Stimulated activated naive CD4-positive, alpha-beta T cell treated with Interleukin-2 at 50 U/mL for 16 hours (primary cell): ENCODE results near the gene KLKB1.
"Not testable (repeated sequence)": the region's sequence is repeated elsewhere in the genome, so short reads cannot be mapped to it uniquely, and the experiment has no call there.

Experiments used
- DNase-seq: peaks from one replicate; lab custom pipeline; 2025; lab: John Stamatoyannopoulos, UW

The KLKB1 gene

DNA sequence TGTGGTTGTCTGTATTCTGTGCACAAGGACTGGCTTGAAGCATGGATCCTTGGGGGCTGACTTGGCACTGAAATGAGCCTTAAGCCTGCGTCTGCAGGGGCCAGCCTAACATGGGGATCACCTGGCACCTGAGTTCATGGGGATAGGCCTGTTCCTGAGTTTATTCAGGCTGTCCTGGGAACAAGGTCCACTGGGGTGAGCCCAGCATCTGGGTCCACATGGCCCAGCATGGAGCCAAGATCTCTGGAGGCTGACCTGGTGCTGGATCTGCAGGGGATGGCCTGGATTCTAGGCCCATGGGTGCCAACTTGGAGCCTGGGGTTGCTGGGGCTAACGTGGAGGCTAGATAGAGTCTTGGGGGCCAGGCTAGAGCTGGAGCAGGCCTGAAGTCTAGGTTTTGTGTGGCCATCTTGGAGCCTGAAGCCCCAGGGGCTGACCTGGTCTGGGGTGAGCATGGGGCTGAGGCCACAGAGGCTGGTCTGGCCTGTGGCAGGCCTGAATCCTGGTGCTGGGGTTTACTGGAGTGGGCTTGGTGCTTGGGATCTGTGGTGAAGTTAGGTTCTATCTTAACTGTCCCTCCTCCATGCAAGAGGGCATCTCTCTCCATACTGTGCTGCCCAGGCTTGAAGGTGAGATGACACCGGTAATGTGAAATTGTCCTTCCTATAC lies 652 bp upstream of the KLKB1 start:
- no peak for DNase-seq

DNA sequence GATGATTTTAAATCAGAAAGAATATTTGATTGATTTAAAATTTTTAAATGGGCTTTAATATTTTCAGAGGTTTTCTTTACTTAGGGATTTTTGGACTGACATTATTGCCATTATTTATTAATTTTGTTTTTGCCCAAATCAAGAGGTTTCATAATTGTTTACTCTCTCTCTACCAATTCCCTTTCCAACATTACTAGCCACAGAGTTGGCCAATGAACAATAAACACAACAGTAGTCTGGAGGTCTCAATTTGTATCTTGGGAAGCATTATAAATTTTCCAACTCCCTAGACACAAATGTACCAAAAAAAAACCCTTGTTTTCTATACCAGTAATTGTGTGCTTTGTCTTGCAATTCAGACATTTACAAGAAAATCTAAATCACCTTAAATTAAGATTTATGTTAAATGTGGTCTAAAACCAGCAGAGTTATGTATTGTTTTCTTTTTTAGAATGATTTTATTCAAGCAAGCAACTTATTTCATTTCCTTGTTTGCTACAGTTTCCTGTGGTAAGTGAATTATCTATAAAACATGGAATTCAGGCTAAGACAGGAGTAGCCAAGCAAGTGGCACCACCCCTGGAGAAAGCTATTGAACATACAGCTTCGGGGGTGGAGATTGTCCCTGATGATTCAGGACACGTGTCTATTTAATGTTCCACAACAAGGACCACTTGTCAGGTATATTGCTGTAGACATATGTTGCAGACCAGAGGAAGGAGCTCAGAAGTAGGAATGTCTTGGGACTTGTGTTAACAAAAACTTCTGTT lies 622 bp downstream of the KLKB1 start:
- DNase-seq = no peak

DNA sequence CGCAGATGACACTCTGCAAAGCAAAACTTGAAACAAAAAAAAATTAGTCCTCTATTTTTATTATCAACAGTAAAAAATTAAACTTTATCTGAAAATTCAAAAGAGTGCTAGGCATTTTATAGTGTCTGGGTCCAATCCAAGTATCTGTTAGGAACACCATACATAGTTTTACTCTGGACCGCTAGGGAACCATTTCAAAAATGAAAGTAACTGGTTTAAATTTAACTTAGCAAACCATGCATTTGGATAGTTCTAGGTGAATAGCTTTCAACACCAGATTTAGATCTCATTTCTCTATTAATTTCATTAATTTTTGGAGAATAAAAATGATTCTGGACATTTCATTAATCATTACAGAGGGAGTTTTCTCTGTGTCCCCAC lies 1.2 kb downstream of the KLKB1 start:
- DNase-seq = no peak

DNA sequence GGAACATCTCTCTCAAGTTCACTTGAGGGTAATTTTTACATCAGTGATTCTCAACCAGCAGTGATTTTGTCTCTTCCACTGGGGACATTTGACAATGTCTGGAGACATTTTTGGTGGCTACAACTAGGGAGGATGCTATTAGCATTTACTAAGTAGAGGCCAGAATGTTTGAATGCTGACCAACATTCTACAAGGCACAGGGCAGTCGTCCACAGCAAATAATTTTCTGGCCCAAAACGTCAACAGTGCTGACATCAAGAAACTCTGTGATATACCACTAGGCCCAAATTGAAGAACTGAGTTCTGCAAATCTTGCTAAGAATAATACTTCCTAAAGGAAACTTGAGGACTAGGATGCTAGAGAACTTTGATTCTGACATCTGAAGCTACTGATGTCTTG lies 7.1 kb downstream of the KLKB1 start:
- DNase-seq = no peak

DNA sequence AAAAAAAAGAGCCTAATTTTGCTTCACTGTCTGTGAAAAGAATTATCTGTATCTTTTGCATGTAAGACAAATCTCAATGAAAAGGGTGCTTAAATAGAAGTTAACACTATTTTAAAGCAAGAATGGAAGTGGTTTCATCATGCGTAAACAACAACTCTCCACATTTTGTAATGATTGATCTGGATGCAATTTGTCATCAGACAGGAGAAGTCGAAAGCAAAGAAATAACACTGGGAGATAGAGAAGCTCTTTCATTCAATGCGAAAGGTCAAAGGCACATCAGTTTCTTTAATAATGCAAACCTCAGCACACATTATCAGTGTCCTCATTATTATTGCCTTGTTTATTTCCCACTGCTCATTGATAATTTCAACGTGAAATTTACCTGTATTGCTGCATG lies 8.8 kb downstream of the KLKB1 start:
- DNase-seq = no peak

DNA sequence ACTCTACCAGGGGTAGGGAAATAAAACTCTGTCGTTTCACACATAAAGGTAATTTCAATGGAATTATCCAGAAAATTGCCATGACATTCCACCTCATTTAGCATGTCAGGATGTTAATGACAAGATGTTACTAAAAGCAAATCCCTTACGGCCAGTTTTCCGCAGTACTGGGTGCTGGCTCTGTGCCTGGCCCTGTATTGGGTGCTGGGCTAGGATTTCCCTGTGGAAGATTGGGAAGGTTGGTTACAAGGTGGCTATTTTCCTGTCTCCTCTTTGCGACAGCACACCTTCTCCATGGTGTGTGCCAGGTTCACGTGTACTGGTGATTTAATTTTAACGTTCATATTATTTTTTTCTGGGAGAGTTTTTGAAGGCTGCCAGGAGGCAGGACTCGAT lies 13.1 kb downstream of the KLKB1 start:
- DNase-seq = no peak

DNA sequence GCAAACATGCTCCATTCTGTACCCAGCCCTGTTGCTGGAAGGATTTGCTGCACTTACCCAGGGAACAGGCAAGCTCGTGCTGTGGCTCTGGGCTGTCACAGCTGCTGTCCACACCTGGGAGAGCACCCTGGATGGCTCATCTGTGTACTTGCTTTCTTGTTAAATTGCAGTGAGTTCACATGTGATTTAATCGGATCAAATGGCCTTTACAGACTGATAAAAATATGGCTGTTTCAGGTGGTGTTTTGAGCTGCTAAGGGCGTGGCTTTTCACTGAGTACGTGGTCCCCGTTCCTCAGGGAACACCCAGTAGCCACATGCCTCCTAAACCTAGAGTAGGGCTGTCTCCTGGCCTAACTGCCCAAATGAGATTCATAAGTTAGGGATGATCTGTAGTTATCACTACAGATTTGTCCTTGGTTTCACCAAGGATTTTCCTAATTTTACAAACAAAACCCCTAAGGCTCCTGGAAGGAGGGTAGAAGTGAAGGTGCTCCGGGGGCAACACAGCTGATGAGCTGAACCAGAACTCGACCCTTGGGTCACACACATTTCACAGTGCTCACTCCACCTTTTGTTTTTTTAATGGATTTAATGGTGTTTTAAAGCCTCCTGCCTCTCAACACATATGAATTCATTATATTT lies 13.7 kb downstream of the KLKB1 start:
- DNase-seq = no peak

DNA sequence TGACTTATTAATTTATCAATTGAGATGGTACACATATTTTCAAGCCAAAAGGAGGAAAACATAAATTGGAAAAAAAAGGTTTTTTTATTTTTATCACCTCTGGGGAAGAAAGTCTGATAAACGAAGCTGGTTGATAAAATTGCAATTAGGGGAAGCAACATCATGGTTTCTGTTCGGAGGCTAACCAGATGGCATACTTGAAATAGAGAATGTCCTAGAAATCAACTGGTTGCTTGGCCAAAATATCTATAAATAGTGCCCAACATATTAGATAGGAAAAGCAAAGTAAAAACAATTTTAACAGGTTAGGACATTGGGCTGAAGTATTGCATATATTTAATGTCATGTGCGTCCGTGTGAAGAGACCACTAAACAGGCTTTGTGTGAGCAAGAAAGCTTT lies 14.3 kb downstream of the KLKB1 start:
- DNase-seq = no peak

DNA sequence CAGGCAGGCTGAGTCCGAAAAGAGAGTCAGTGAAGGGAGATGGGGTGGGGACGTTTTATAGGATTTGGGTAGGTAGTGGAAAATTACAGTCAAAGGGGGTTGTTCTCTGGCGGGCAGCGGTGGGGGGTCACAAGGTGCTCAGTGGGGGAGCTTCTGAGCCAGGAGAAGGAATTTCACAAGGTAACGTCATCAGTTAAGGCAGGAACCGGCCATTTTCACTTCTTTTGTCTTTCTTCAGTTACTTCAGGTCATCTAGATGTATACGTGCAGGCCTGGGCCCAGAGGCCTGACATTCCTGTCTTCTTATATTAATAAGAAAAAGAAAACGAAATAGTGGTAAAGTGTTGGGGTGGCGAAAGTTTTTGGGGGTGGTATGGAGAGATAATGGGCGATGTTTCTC lies 14.7 kb downstream of the KLKB1 start:
- DNase-seq = not testable (repeated sequence)

DNA sequence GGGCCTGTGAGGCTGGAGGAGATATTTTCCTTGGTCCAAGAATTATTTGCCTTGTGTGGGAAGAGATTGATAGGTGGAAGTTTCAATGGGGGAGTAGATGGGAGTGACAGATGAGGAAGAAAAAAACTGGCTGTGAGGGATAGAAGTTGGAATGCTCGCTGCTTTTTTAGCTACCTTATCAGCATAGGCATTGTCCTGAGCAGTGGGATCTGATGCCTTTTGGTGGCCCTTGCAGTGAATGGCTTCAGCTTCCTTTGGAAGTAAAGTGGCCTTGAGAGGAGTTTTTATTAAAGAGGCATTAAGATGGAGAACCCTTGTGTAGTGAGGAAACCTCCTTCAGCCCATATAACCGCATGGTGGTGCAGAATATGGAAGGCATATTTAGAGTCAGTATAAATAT lies 16.0 kb downstream of the KLKB1 start:
- DNase-seq = no peak

DNA sequence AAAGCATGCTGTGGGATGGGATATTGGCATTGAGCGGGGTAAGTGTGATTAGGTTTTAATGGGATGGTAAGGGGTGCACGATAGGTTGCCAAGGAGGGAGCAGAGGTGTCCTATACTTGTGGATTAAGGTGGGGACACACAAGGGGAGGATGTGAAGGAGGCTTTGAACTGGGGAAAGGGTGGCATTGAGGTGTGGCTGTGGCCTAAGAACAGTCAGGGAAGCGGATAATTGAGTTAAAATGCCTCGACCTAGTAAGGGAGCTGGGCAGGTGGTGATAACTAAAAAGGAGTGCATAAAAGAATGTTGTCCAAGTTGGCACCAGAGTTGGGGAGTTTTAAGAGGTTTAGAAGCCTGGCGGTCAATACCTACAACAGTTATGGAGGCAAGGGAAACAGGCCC lies 17.5 kb downstream of the KLKB1 start:
- DNase-seq = no peak

DNA sequence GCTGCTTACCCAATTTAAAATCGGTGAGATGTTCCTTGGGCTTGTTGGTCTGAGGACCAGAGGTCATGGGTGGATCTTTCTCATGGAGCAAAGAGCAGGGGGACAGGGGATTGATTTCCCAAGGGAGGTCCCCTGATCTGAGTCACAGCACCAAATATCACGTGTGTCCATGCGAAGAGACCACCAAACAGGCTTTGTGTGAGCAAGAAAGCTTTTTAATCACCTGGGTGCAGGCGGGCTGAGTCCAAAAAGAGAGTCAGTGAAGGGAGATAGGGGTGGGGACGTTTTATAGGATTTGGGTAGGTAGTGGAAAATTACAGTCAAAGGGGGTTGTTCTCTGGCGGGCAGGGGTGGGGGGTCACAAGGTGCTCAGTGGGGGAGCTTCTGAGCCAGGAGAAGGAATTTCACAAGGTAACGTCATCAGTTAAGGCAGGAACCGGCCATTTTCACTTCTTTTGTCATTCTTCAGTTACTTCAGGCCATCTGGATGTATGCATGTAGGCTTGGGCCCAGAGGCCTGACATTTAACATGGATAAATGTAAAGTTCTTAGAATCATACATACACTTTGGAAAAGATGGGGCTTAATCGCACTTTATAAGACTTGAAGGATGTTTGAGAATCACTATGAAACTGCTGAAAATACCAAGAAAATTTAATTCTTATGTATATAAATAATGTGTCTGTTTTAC lies 19.9 kb downstream of the KLKB1 start:
- not testable (repeated sequence) for DNase-seq

DNA sequence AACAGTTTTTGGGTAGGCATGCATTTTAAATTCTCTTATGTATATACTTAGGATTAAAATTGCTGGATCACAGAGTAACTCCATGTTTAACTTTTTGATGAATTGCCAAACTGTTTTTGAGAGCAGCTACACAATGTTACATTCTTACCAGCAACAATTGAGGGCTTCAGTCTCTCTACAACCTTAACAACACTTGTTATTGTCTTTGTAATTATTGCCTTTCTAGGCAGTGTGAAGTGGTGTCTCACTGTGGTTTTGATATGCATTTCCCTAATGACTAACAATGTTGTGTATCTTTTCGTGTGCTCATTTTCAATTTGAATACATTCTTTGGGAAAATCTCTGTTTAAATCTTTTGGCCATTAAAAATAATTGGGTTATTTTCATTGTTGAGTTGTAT lies 21.3 kb downstream of the KLKB1 start:
- no peak for DNase-seq

DNA sequence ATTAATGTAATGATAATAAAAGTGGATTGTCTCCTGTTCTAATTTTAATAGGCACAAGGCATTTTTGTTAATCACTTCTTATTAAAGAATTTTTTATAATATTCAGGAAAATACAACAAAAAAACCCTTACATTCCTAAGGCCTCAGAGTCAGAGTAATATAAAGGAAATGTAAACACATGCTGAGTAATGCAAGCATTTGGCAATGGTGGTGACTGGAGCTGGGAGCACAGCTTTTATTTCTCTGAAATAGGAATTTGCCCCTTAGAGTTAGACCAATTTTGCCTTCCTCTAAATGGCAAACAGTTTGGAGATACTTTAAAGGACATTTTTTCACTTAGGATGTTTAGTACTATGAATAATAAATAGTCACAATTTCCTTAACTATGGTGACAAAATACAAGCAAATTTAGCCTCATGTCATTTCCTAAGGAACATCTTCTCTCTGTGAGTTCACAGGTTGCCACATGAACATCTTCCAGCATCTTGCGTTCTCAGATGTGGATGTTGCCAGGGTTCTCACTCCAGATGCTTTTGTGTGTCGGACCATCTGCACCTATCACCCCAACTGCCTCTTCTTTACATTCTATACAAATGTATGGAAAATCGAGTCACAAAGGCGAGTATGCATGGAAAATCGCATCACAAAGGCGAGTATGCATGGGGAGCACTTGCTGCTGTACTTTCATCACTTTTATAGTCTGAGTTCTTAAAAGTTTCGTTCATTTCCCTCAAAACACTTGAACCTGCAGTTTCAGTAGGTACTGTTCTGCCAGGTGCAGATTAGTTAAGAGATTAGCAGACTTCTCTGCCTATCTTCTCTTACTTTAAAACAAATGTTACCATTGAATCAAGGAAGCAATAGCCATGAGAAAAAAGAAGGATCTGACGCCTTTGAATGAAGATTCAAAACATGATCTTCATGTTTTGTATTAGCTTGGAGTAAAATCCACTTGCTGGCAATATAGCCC lies 22.8 kb downstream of the KLKB1 start:
- no peak for DNase-seq

DNA sequence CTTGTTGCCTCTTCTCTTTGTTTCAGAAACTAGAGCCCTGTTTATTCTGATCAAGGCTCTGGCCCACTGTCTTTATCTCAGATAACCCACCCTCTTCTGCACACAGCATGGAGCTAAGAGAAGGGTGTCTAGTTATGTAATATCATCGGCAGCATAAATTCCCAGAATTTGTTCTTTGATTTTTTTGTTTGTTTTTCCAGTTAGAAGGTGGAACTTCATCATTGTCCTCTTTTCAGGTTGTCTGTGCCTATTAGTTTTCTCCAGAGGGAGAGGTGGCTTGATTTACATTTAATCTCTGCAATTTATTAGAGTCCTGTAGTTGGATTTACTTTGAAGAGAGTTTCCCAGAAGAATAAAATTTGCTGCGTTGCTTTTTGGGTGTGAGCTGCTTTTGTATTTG lies 23.5 kb downstream of the KLKB1 start:
- DNase-seq = no peak

DNA sequence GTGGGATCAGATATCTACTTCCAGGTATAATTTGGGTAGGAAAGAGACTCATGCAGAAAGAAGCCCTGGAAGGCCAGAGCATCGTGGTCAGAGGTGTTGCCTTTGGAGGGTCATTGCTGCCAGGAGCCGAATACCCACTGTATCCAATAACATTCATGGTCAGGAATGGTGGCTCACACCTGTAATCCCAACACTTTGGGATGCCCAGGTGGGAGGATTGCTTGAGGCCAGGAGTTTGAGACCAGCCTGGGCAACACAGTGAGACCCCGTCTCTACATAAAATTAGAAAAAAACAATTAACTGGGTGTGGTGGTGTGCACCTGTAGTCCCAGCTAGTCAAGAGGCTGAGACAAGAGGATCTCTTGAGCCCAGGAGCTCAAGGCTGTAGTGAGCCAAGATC lies 27.8 kb downstream of the KLKB1 start:
- DNase-seq = no peak

DNA sequence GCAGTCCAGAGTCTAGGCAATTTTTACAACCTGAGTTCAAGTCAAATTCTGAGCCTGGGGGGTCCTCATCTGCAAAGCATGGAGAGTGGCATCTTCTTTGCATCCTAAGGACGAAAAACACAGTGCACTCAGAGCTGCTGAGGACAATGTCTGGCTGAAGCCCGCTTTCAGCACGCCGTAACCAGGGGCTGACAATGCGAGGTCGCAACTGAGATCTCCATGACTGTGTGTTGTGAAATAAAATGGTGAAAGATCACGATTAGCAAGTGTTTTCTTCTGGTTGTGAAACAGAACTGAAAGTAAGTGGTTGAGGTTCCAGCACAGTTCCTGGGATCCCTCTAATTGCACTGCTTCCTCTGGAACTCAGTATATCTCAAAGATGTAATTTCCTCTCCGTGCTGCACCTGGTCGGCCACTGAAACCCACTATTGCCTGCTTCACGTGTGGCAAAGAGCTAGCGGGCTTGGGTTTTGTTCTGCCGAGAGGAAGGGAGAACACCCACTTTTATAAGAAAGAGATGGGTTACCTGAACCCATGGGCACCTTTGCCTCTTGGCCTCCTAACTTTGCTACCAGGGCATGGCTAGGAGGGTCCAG lies 31.0 kb downstream of the KLKB1 start:
- DNase-seq = no peak

DNA sequence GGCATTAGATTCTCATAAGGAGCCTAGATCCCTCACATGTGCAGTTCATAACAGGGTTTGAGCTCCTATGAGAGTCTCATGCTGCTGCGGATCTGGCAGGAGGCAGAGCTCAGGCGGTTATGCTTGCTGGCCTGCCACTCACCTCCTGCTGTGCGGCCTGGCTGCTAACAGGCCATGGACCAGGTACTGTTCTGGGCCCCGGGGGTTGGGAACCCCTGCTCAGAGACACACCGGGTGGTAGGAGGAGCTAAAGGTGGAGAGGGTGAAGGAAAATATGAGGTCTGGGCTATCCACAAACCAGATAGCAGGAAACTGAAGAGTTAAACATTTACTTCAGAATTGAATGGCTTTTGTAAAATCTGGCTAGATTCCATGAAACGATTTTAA lies 32.8 kb downstream of the KLKB1 start:
- DNase-seq = no peak

DNA sequence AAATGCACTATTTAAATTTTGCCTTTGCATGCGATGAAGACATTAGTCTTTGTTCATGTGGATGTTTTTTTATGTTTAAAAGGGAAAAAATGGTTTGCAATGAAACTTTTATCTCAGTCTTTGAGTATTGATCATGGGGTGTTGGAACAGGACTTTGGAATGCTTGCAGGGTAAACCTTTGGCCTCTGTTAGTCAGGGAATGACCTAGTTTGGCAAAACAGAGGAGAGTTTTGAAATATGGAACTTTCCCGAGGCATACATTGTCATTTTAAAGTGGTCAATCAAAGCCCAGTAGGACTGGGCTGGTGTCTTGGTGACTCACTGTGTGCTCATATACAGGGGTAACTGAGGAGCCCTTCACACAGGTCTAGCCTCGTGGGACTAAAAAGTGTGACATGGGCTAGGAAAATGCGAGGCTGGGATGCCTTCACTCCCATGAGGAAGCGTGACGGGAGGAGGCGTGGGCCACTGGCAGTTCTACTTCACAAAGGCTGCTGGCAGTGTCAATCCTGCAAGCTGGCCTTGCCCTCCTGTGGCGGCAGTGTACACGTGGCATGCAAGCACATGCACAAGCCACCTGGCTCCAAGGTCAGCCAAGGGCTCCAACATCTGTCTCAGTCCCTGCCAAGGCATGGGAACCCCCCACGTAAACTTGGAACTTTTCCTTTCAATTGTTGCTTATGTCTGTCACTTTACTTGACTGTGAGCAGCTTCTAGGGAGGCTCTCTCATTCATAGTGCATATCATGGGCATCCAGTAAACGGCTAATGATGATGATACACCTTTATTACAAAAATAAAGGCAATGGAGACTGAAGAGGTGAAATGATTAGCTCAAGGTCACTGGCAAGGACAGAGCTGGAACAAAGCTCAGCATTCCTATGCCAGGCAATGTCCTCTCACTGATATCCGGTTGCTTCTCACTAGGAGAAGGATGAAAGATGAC lies 33.5 kb downstream of the KLKB1 start:
- DNase-seq = no peak

DNA sequence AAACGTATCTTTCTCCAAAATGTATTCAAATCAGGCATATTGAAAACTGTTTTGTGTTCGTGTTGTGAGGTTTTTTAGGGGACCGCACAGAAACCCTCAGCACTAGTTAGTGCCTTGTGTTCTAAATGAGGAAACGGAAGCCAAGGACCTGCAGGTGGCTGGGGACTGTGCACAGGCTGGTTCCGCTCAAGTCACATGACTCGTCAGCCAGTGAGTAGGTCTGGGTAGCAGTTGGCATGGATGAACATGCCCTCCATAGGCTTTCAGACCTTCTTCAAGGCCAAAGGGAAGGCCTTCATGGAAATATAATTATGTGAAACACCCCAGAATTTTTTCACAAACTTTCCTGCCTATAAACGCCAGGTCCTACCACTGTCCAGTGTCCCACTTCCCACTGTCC lies 37.4 kb downstream of the KLKB1 start:
- no peak for DNase-seq
